ENCODE results near the gene COG1.

The COG1 gene

GRCh38 chr17:73168667-73169066 is 24.2 kb upstream of the COG1 start:
- DNase-seq (ENCODE audit: low read depth): no peak

DNA sequence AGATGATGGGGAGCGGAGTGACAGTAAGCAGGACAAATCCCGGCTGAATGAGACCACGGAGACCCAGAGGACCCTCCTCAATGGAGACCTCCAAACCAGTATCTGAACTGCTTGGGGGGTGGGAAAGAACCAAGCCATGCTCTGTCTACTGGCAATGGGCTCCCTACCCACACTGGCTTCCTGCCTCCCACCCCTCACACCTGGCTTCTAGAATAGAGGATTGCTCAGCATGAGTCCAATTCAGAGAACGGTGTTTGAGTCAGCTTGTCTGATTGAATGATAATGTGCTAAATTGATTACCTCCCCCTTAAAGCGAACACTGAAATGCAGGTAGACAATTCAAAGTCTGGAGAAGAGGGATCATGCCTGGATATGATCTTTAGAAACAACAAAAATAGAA is 22.5 kb upstream of the COG1 start:
- DNase-seq (ENCODE audit: low read depth): no peak

- DNase-seq (ENCODE audit: low read depth): no peak
Observed at GRCh38 chr17:73172252-73172651, 20.6 kb upstream of the COG1 start.

- no peak for DNase-seq (ENCODE audit: low read depth)
Observed at GRCh38 chr17:73174126-73174525, 18.7 kb upstream of the COG1 start.

DNA sequence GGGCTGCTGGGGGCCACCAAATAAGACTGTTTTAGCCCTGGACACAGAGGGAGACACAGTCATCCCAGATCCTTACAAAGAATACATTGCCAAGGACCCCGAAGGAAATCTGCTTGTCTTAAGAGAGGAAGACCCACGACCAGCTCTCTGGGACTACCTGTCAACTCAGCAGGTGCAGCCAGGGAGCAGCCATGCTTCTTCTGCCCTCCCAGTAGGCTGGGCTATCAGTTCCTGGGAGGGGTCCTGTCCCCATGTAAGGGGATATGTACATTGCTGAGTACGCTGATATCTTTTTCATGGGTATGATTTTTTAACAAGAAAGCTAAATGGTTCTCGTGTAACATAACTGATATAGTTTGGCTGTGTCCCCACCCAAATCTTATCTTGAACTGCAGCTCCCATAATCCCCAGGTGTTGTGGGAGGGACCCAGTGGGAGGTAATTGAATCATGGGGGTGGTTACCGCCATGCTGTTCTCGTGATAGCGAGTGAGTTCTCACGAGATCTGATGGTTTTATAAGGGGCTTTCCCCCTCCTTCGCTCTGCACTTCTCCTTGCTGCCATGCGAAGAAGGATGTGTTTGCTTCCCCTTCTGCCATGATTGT is 16.8 kb upstream of the COG1 start:
- no peak for DNase-seq (ENCODE audit: low read depth)

GRCh38 chr17:73179387-73179786 is 13.5 kb upstream of the COG1 start:
- no peak for DNase-seq (ENCODE audit: low read depth)

DNA sequence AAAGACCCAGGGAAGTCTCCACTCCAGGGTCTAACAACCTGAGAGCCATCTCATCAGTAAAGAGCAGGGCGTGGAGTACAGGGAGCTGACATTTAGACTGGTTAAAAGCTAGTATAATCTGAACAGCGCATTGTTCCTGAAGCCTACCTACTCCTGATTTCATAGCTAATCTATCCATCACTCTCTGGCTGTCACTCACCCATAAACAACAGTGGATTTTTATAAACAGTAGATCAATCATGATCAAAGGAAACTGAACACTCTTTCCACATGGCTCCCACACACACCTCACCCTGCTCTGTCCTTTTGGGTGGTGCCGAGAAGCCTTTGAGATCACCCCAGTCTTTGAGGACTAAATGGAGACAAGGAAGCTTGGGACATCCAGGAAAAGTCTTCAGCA is 13.0 kb upstream of the COG1 start:
- no peak for DNase-seq (ENCODE audit: low read depth)

GRCh38 chr17:73182616-73183310 is 10.1 kb upstream of the COG1 start:
- DNase-seq (ENCODE audit: low read depth): no peak

- DNase-seq (ENCODE audit: low read depth): no peak
Observed at GRCh38 chr17:73184136-73184993, 8.5 kb upstream of the COG1 start.

GRCh38 chr17:73186283-73187050 is 6.4 kb upstream of the COG1 start:
- DNase-seq (ENCODE audit: low read depth): no peak

DNA sequence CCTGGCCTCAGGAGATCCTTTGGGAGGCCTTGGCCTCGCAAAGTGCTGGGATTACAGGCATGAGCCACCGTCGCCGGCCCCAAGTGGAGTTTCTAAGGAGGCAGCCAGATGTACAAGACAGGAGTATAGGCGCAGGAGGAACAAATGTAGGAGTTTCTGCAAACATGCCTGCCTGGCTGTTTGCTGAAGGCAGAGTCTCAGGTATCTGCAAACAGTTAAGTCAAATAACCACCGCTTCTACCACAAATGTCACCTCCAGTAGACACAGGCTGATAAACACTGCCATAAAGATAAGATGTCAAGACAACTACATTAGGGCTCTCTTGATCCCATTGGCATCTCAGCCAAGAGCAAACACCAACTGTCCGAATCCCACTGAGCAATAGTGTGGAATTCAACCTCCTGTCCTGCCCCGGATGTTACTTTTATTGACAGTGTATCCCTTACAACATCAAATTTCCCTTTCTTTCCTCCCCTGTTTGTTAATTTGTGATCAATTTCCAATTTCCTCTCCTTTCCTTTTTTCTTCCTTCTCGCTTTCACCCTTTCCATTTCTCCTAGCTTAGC is 5.6 kb upstream of the COG1 start:
- DNase-seq (ENCODE audit: low read depth): no peak

DNA sequence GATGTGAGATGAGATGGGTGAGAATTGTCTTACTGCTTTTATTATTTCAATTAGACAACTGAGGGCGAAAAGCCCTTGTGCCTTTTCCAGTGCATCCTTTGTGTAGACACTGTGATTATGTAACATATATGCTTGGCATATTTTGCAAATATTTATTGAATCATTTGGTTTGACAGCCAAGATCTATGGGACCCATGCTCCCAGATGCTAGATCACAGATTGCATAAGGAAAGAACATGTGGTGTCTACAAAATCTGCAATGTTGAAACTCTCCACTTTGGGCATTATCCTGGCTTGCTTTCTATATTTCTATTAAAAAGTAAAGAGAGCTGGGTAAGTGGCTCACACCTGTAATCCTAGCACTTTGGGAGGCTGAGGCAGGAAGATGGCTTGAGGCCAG is 4.8 kb upstream of the COG1 start:
- no peak for DNase-seq (ENCODE audit: low read depth)

DNA sequence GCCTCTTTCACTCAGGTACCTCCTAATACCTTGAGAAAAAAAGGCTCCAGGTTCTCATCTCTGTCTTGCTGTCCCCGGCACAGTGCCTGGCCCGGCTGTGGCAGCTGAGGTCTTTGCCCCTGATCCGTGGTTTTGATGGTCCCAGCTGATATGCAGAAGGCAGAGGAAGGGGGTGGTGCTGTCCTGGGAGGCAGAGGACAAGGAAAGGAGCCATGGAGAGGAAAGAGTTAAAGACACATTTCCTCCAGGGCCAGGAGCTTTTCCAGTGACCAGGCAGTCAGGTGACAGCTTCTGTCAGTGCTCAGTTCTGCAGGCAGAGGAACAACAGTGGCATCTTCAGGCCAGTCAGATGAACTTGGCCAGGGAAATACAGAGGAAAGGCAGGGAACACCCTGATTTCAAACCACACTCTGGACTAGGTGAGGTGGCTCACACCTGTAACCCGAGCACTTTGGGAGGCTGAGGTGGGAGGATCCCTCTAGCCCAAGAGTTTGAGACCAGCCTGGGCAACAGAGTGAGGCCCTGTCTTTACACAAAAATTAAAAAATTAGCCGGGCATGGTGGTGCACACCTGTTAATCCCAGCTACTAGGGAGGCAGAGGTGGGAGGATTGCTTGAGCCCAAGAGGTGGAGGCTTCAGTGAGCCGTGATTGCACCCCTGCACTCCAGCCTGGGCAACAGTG is 3.3 kb upstream of the COG1 start:
- no peak for DNase-seq (ENCODE audit: low read depth)

DNA sequence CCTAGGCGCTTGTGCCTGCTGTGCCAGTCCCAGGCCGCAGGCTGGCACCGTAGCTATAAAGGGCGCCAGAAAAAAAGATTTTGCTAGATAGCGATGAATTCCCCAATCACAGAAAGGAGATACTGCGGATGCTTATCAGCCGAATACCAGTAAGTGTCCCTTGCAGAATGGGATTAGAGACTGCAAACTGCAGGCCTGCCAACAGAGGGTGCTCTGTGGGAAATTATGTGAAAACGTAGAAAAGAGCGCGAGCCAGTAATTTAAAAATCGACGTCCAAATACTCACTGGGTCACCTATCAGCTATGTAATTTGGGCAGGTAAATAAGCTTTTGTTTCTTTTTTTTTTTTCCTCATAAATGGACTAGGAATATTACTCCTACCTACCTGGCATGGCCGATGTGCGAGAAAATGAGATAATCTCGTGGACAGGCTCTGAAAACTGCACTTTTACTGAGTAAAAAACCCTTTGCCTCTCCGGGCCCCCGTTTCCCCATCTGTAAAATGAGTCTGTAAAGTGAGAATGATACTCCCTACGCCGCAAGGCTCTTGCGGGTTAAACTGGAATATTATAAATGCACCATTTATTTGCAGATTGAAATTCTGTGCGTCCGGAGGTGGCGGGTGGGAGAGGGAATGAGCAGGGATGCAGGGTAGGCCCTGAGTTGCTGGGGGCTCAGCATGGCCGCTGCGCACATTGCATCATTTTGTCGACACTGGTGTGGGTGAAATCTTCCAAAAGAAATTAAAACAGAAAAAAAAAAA is 1.2 kb upstream of the COG1 start:
- peak; percentile 50 for DNase-seq (ENCODE audit: low read depth)

DNA sequence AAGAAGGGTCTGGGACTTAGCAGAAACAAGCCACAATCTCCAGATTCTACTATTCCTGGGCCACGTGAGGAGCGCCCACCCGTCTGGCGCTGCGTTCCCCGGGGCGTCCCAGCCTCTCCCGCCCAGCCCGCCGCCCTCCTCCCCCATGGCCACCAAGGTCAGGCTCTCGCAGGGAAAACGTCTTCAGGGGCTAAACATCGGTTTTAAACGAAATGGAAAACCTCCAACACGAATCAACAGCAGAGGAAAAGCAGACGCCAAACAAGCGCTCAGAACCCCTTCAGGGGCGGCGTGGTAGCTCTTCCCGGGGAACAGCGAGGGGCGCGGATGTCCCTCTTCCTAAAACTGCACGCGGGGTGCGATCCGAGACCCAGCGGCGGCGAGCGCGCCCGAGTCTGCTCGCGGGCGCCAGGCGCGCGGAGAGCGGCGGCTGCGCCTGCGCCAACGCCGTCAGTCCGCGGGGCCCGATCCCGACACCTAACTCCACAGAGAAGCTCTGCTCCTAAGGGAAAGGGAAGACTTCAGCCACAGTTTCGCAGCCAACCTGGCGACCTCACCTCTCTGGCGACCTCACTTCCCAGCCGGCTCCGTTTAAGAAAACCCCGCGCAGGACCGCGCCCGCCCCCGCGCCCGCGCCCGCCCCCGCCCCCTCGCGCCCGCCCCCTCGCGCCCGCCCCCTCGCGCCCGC is 505 bp upstream of the COG1 start:
- DNase-seq (ENCODE audit: low read depth): peak; percentile 41

DNA sequence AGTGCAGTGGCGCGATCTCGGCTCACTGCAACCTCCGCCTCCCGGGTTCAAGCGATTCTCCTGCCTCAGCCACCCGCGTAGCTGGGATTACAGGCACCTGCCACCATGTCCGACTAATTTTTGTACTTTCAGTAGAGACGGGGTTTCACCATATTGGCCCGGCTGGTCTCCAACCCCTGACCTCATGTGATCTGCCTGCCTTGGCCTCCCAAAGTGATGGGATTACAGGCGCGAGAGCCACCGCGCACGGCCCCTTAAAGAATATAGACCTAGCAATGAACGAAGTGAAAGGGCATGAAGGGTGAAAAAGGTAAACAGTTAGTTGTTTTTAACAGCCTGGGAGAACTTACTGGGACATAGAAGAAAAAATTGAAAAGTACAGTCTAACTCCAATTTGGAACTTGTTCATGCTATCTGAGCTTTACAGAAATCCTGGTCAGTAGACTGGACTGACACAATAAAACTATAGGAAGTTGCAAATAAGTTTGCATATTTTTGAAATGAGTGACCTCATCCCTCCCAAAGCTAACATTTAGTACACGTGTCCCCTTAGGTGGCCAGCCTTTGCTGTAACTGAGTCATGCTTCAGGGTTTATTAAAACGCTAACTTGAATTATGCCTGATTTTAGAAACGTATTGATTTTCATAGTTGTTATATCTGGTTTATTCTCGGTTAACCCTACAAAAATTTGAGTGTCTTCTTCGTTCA is 1.8 kb downstream of the COG1 start:
- DNase-seq (ENCODE audit: low read depth): no peak

DNA sequence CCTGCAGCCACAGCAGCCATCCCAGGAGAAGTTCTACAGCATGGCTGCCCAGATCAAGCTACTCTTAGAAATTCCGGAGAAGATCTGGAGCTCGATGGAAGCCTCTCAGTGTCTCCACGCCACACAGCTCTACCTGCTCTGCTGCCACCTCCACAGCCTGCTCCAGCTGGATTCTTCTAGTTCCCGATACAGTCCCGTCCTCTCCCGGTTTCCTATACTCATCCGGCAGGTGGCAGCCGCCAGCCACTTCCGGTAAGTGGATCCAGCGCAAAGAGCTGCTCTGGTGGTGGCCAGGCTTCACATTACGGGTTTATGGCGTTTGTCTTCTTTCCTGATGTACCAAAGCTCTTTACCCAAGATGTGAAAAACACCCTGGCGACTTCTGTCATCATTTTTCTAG is 3.6 kb downstream of the COG1 start:
- DNase-seq (ENCODE audit: low read depth): no peak

GRCh38 chr17:73197161-73197560 is 4.3 kb downstream of the COG1 start:
- no peak for DNase-seq (ENCODE audit: low read depth)

- DNase-seq (ENCODE audit: low read depth): no peak
Observed at GRCh38 chr17:73198201-73198929, 5.5 kb downstream of the COG1 start.

All from T follicular helper cell (primary cell).